ENCODE results near the gene DPP8. TPM values are rescaled to one million over a fixed set of nuclear protein-coding genes. Genes with fewer than 3 reads are reported as not detected.

Gene DPP8
- polyA plus RNA-seq, 1 of the 3 experiments (the other 2 are of a cell fraction), result 14.1 TPM

GRCh38 chr15:65404186-65404872 lies 113.2 kb downstream of the DPP8 start:
- DNase-seq, result no peak
- 80% methylated on average over 6 of the region's 6 CpGs for WGBS (ENCODE audit: low lambda C conversion rate)
- POLR2A ChIA-PET, result no interaction called here
- Histone ChIP-seq H3K4me2 (no peak overlapping the region), H3K9me3 (no peaks in the 10 kb centered on the region), H3K79me2 (ENCODE audit: insufficient read depth) (no peaks in the 10 kb centered on the region), H3F3A (replicated peaks; ENCODE audit: insufficient read depth) (peaks cover 6% of the 10 kb centered on the region), H2AFZ (ENCODE audit: low read depth) (no peak overlapping the region), H3K27me3 (ENCODE audit: insufficient read depth) (no peaks in the 10 kb centered on the region; the same call in 1 of the 2 replicates), H3K9ac (no peak overlapping the region), H3K4me3 (ENCODE audit: low read depth in 2 of 2, low read length in 1 of 2) (no peak overlapping the region), H3K9me2 (no peaks in the 10 kb centered on the region), H4K20me1 (ENCODE audit: insufficient read depth) (no peaks in the 10 kb centered on the region), H3K27ac (ENCODE audit: low read depth in 2 of 2, low read length in 1 of 2) (no peak overlapping the region), H3K4me1 (ENCODE audit: control insufficient read depth in 1 of 2, insufficient read depth in 2 of 2, low read depth in 1 of 2, low read length in 1 of 2) (peaks cover 8 to 12% of the 10 kb centered on the region in 2 experiments; a peak in 2 of 4 replicates), H3K36me3 (replicated peaks in 1 of 2; ENCODE audit: control insufficient read depth in 1 of 2, insufficient read depth in 2 of 2, low read length in 1 of 2) (no peaks in the 10 kb centered on the region)
- TF ChIP-seq, protein P1, sequence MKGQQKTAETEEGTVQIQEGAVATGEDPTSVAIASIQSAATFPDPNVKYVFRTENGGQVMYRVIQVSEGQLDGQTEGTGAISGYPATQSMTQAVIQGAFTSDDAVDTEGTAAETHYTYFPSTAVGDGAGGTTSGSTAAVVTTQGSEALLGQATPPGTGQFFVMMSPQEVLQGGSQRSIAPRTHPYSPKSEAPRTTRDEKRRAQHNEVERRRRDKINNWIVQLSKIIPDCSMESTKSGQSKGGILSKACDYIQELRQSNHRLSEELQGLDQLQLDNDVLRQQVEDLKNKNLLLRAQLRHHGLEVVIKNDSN (IDR thresholded peaks at IDR 0.05; ENCODE audit: borderline replicate concordance, low read depth), result no peak
- no peak for TF ChIP-seq EP300 (IDR thresholded peaks at IDR 0.05; ENCODE audit: borderline replicate concordance in 1 of 2, low read depth in 1 of 2, low read length in 1 of 2)
- TF ChIP-seq TEAD4 (IDR thresholded peaks at IDR 0.05; ENCODE audit: borderline replicate concordance, insufficient read depth), result no peak
- no peak for TF ChIP-seq RXRA (IDR thresholded peaks at IDR 0.05; ENCODE audit: borderline replicate concordance, low read depth)
- no peak for TF ChIP-seq CTCF (IDR thresholded peaks at IDR 0.05)
- TF ChIP-seq SMC3 (IDR thresholded peaks at IDR 0.05; ENCODE audit: low read depth, low read length), result no peak
- TF ChIP-seq SIN3A (IDR thresholded peaks at IDR 0.05; ENCODE audit: borderline replicate concordance, low read depth, low read length), result no peak
- TF ChIP-seq FOXM1 (IDR thresholded peaks at IDR 0.05; ENCODE audit: low read depth), result no peak
- no peak for TF ChIP-seq CHD2 (IDR thresholded peaks at IDR 0.05; ENCODE audit: low read length, partially characterized antibody)
- CTCF ChIA-PET, result interaction anchor here (0.6 to 3.2 kb wide), 8 partner anchors 9 to 657 kb away, joined by 3 to 15 read pairs (median 3); no protein-coding TSS in a partner anchor

- POLR2A ChIA-PET, result no interaction called here
- Histone ChIP-seq H3K79me2 (ENCODE audit: insufficient read depth) (no peaks in the 10 kb centered on the region), H3K36me3 (replicated peaks in 1 of 2; ENCODE audit: control insufficient read depth in 1 of 2, insufficient read depth in 2 of 2, low read length in 1 of 2) (no peaks in the 10 kb centered on the region), H3K4me2 (no peak overlapping the region), H3K9me2 (no peaks in the 10 kb centered on the region), H3K27ac (ENCODE audit: low read depth in 2 of 2, low read length in 1 of 2) (no peak overlapping the region), H3K4me3 (ENCODE audit: low read depth in 2 of 2, low read length in 1 of 2) (no peak overlapping the region), H3K9ac (no peak overlapping the region), H3K4me1 (ENCODE audit: control insufficient read depth in 1 of 2, insufficient read depth in 2 of 2, low read depth in 1 of 2, low read length in 1 of 2) (peaks cover under 1 to 8% of the 10 kb centered on the region in 2 experiments; a peak in 1 of 4 replicates), H4K20me1 (ENCODE audit: insufficient read depth) (no peaks in the 10 kb centered on the region), H2AFZ (ENCODE audit: low read depth) (no peak overlapping the region), H3K27me3 (ENCODE audit: insufficient read depth) (no peaks in the 10 kb centered on the region; the same call in 1 of the 2 replicates), H3F3A (replicated peaks; ENCODE audit: insufficient read depth) (no peaks in the 10 kb centered on the region), H3K9me3 (no peaks in the 10 kb centered on the region)
- 75% methylated on average over 4 of the region's 4 CpGs for WGBS (ENCODE audit: low lambda C conversion rate)
- DNase-seq, result no peak
- CTCF ChIA-PET, result interaction anchor here (4.7 to 4.8 kb wide), 2 partner anchors 16 to 17 kb away, joined by 61 to 71 read pairs; partner anchors contain the start of gene IGDCC4
- no peak for TF ChIP-seq GATA2 (CRISPR knock-in tag; IDR thresholded peaks at IDR 0.05)
Observed at GRCh38 chr15:65402961-65403360, 114.5 kb downstream of the DPP8 start.
